ENCODE results near the gene SRGAP3.

SRGAP3 gene

GRCh38 chr3:9142362-9142761 is 107.1 kb downstream of the SRGAP3 start:
- DNase-seq (ENCODE audit: low read depth), result no peak

- no peak for DNase-seq (ENCODE audit: low read depth)
Observed at GRCh38 chr3:9141928-9142289, 107.5 kb downstream of the SRGAP3 start.

- no peak for DNase-seq (ENCODE audit: low read depth)
Observed at GRCh38 chr3:9139366-9139765, 110.1 kb downstream of the SRGAP3 start.

- no peak for DNase-seq (ENCODE audit: low read depth)
Observed at GRCh38 chr3:9137676-9138075, 111.8 kb downstream of the SRGAP3 start.

GRCh38 chr3:9136746-9137465 is 112.5 kb downstream of the SRGAP3 start:
- no peak for DNase-seq (ENCODE audit: low read depth)

- no peak for DNase-seq (ENCODE audit: low read depth)
Observed at GRCh38 chr3:9135930-9136525, 113.4 kb downstream of the SRGAP3 start.

- no peak for DNase-seq (ENCODE audit: low read depth)
Observed at GRCh38 chr3:9135526-9135925, 113.9 kb downstream of the SRGAP3 start.

- no peak for DNase-seq (ENCODE audit: low read depth)
Observed at GRCh38 chr3:9133656-9134055, 115.8 kb downstream of the SRGAP3 start.

GRCh38 chr3:9130345-9131305 is 118.8 kb downstream of the SRGAP3 start:
- no peak for DNase-seq (ENCODE audit: low read depth)

- no peak for DNase-seq (ENCODE audit: low read depth)
Observed at GRCh38 chr3:9129365-9129764, 120.1 kb downstream of the SRGAP3 start.

- DNase-seq (ENCODE audit: low read depth), result no peak
Observed at GRCh38 chr3:9125278-9125951, 124.0 kb downstream of the SRGAP3 start.

- no peak for DNase-seq (ENCODE audit: low read depth)
Observed at GRCh38 chr3:9124730-9125129, 124.7 kb downstream of the SRGAP3 start.

- DNase-seq (ENCODE audit: low read depth), result no peak
Observed at GRCh38 chr3:9123840-9124239, 125.6 kb downstream of the SRGAP3 start.

GRCh38 chr3:9122732-9123364 is 126.6 kb downstream of the SRGAP3 start:
- DNase-seq (ENCODE audit: low read depth), result no peak

GRCh38 chr3:9121366-9122001 is 128.0 kb downstream of the SRGAP3 start:
- no peak for DNase-seq (ENCODE audit: low read depth)

GRCh38 chr3:9119331-9119730 is 130.1 kb downstream of the SRGAP3 start:
- no peak for DNase-seq (ENCODE audit: low read depth)

- no peak for DNase-seq (ENCODE audit: low read depth)
Observed at GRCh38 chr3:9118222-9118621, 131.2 kb downstream of the SRGAP3 start.

GRCh38 chr3:9117220-9117619 is 132.2 kb downstream of the SRGAP3 start:
- no peak for DNase-seq (ENCODE audit: low read depth)

GRCh38 chr3:9116336-9116735 is 133.1 kb downstream of the SRGAP3 start:
- no peak for DNase-seq (ENCODE audit: low read depth)

GRCh38 chr3:9115336-9115735 is 134.1 kb downstream of the SRGAP3 start:
- DNase-seq (ENCODE audit: low read depth), result no peak

- DNase-seq (ENCODE audit: low read depth), result no peak
Observed at GRCh38 chr3:9113040-9113439, 136.4 kb downstream of the SRGAP3 start.
